ENCODE measurements around the gene SEMA4D. TPM values are rescaled to one million over a fixed set of nuclear protein-coding genes. Genes with fewer than 3 reads are reported as not detected.
A peak's percentile ranks its signal among the peaks of the same experiment; 100 is the strongest.

SEMA4D gene
- total RNA-seq, 2 experiments from 2014 or later: 370 to 391 TPM

DNA sequence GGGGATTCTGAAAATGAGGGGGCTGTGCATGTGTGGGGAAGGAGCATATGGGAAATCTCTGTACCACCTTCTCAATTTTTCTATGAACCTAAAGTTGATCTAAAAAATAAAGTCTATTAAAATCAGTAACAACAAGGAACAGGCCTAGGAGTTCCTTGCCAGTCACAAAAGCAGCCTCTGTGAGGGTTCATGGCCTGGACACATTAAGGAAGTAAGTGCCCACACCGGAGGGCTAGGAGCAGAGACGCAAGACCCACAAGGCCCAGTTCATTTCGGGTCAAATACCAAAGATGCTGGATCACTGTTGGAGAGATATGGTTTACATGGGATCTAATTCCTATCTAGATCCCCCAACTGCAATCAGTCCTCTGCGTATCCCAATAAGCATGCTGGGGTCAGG lies 88.4 kb downstream of the SEMA4D start:
- POLR2A ChIA-PET: interaction anchor here (0.8 to 1.9 kb wide), 3 partner anchors 9 to 54 kb away, joined by 3 to 9 read pairs (median 3); no protein-coding TSS in a partner anchor

DNA sequence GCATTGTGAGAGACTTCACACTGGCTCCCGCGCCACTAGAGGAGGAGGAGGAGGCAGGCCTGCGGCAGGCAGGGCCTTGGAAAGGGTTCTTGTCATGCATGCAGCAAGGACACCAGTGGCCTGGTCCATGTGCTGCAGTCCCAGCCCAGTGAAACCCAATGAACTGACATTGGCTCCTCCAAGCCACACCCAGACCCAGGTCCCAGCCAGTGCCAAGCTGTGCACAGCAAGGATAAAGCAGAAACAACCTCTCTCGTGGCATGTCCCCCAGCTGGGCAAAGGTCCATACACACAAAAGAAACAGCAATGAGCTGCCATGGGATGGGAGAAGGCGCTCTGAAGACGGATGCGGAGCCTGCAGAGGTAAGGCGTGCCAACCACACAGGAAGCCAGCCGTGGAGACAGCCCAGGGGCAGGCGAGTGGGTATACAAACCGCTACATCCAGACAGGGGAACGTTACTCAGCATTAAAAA lies 89.2 kb downstream of the SEMA4D start:
- DNase-seq: peak; percentile 71
- ATAC-seq (ENCODE audit: low read depth): peak; percentile 83
- no peaks in the 10 kb centered on the region for H3K27me3 Mint-ChIP-seq
- POLR2A ChIA-PET: interaction anchor here (0.8 to 1.9 kb wide), 5 partner anchors 10 to 140 kb away, joined by 3 to 9 read pairs (median 3); no protein-coding TSS in a partner anchor
- peaks cover 78% of the 10 kb centered on the region for H3K4me1 Mint-ChIP-seq
- H3K36me3 Mint-ChIP-seq: peaks cover 59% of the 10 kb centered on the region
- H3K9me3 Mint-ChIP-seq: no peaks in the 10 kb centered on the region
- peak overlapping the region; percentile 72 for H3K4me3 Mint-ChIP-seq
- peak overlapping the region; percentile 78 for H3K27ac Mint-ChIP-seq

More for the DNA sequence above, 88.4 kb downstream of the SEMA4D start:
- Mint-ChIP-seq H3K36me3 (peaks cover 55% of the 10 kb centered on the region), H3K4me1 (peaks cover 71% of the 10 kb centered on the region), H3K27me3 (no peaks in the 10 kb centered on the region), H3K9me3 (no peaks in the 10 kb centered on the region), H3K4me3 (peak overlapping the region; percentile 72), H3K27ac (peak overlapping the region; percentile 78)
- ATAC-seq (ENCODE audit: low read depth) (no peak), DNase-seq (no peak)

GRCh38 chr9:89407070-89407469 lies 90.8 kb downstream of the SEMA4D start:
- H3K36me3 Mint-ChIP-seq: peaks cover 57% of the 10 kb centered on the region
- peak overlapping the region; percentile 53 for H3K4me3 Mint-ChIP-seq
- H3K9me3 Mint-ChIP-seq: no peaks in the 10 kb centered on the region
- peak overlapping the region; percentile 70 for H3K27ac Mint-ChIP-seq
- no peaks in the 10 kb centered on the region for H3K27me3 Mint-ChIP-seq
- POLR2A ChIA-PET: no interaction called here
- H3K4me1 Mint-ChIP-seq: peaks cover 75% of the 10 kb centered on the region
- DNase-seq (no peak), ATAC-seq (ENCODE audit: low read depth) (no peak)

DNA sequence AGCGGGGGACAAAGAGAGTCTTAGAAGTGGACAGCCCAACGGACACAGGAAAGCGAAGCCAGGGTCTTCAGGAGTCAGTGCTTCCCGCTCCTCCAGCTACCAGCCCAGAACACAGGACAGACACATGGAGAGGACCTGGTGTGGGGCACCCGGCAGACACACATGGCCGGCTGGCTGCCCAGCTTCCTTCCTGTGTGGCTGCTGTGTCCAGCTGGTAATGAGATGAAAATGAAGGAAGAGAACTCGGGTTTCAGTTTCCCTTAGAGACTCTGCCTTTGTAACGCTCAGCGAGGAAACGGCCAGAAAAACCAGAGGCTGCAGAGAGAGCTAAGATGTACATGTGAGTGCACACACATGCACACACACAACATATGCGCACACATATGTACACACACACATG lies 92.1 kb downstream of the SEMA4D start:
- H3K9me3 Mint-ChIP-seq: no peaks in the 10 kb centered on the region
- H3K36me3 Mint-ChIP-seq: peaks cover 55% of the 10 kb centered on the region
- DNase-seq (no peak), ATAC-seq (ENCODE audit: low read depth) (no peak)
- peaks cover 71% of the 10 kb centered on the region for H3K4me1 Mint-ChIP-seq
- POLR2A ChIA-PET: interaction anchor here (0.7 kb wide), 1 partner anchor 45 kb away, joined by 3 read pairs; no protein-coding TSS in a partner anchor
- H3K27me3 Mint-ChIP-seq: no peaks in the 10 kb centered on the region
- peak overlapping the region; percentile 53 for H3K4me3 Mint-ChIP-seq
- H3K27ac Mint-ChIP-seq: peak overlapping the region; percentile 70

DNA sequence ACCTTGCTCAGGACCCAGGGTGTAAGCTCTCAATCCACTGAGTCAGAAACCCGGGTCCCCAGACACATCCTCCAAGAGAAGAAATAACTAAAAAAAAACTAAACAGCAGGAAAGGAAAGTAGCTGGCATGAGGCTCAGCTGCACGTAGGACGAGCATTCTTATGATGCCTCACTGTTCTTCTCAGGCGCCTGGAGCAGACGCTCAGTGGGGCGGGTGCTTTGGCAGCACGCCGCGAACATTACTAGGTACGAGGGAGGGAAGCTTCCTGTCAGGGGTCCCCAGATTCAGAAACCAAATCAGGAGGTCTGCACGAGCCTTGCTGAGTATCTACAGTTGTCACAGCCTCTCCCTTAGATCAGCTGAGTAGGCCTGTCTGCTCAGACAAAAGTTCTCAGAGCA lies 93.8 kb downstream of the SEMA4D start:
- H3K36me3 Mint-ChIP-seq: peaks cover 61% of the 10 kb centered on the region
- no peak overlapping the region for H3K4me3 Mint-ChIP-seq
- POLR2A ChIA-PET: no interaction called here
- no peak for DNase-seq
- H3K4me1 Mint-ChIP-seq: peaks cover 61% of the 10 kb centered on the region
- no peaks in the 10 kb centered on the region for H3K9me3 Mint-ChIP-seq
- H3K27ac Mint-ChIP-seq: peak overlapping the region; percentile 72
- no peak for ATAC-seq (ENCODE audit: low read depth)
- H3K27me3 Mint-ChIP-seq: no peaks in the 10 kb centered on the region

DNA sequence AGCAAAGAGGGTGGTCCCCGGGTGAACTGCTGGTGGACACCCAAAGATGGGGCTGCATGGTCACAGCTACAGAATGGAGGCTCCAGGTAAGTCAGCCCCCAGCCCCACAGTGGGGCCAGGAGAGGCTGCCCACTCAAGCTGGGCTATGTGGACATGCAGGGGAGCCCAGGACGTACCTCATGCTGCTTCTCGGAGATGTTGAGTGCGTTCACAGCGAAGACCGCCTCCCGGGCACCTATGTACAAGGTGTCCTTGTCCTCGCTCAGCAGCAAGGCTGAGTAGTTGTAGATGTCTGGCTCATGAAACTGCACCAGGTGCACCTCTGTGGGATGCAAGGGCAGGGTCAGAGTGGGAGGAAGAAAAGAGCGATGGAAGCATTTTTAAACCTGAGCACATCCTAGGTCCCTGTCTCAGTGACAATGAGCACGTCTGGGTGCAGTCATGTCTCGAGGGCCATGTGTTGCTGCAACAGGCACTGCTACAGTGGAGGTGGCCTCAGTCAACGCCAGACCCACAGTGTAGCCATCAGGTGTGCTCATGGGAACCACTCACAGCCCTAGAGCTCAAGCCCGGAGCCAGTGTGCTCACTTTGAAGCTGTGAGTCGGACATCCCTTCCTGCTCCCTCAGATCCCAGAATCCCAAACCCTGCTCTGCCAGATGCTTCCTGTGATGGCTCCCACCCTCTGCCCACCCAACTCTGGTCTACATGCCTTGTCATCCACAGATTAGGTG lies 95.1 kb downstream of the SEMA4D start:
- DNase-seq (no peak), ATAC-seq (ENCODE audit: low read depth) (no peak)
- Mint-ChIP-seq H3K4me3 (no peak overlapping the region), H3K27me3 (no peaks in the 10 kb centered on the region), H3K36me3 (peaks cover 59% of the 10 kb centered on the region), H3K4me1 (peaks cover 51% of the 10 kb centered on the region), H3K9me3 (no peaks in the 10 kb centered on the region), H3K27ac (peak overlapping the region; percentile 49)
- POLR2A ChIA-PET: interaction anchor here (1.3 kb wide), 1 partner anchor 21 kb away, joined by 5 read pairs; no protein-coding TSS in a partner anchor

GRCh38 chr9:89400403-89401116 lies 97.4 kb downstream of the SEMA4D start:
- Mint-ChIP-seq H3K9me3 (no peaks in the 10 kb centered on the region), H3K4me1 (peaks cover 33% of the 10 kb centered on the region), H3K27ac (peak overlapping the region; percentile 74), H3K4me3 (no peak overlapping the region), H3K27me3 (no peaks in the 10 kb centered on the region), H3K36me3 (peaks cover 59% of the 10 kb centered on the region)
- no peak for DNase-seq
- ATAC-seq (ENCODE audit: low read depth): no peak
- POLR2A ChIA-PET: no interaction called here

DNA sequence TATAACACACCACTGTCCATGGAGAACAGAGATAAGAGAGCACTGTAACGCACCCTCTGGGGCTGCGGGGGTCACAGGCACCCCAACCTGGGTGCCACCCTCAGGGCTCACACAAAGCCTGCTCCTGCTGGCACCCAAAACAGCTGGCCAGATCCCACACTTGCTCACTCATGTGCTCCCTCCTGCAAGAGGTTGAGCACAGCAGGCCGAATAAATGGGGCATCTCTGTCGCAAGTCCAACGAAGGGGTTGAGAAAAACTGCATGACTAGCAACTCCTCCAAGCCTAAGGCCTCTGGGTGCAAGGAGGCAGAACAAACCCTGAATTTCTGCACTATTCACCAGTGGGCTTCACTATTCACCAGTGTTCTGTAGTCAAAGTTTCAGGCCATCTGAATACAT lies 99.3 kb downstream of the SEMA4D start:
- no peak for DNase-seq
- POLR2A ChIA-PET: no interaction called here
- Mint-ChIP-seq H3K4me3 (no peak overlapping the region), H3K4me1 (peaks cover 23% of the 10 kb centered on the region), H3K27ac (peak overlapping the region; percentile 32), H3K27me3 (no peaks in the 10 kb centered on the region), H3K9me3 (no peaks in the 10 kb centered on the region), H3K36me3 (peaks cover 56% of the 10 kb centered on the region)
- ATAC-seq (ENCODE audit: low read depth): no peak

DNA sequence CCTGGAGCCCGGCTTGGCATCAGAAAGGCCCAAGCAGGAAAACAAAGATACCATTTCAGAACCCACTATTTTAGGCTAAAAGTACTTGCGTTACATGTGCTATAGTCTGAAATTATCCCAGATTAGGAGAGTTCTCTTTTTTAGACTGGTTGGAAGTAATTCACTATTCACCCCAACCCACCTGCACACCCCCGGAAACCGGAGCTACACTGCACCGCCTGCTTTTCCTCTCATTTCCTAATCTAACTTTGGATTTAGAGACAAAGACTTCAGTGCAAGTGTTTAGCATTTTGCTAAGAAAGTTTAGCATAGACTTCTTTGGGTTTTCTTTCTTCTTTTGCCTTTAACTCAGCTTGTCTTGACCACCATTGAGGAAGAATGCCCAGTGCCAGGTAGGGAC lies 100.4 kb downstream of the SEMA4D start:
- H3K4me1 Mint-ChIP-seq: peaks cover 25% of the 10 kb centered on the region
- no peaks in the 10 kb centered on the region for H3K27me3 Mint-ChIP-seq
- H3K4me3 Mint-ChIP-seq: no peak overlapping the region
- ATAC-seq (ENCODE audit: low read depth) (no peak), DNase-seq (no peak)
- no peak overlapping the region for H3K27ac Mint-ChIP-seq
- POLR2A ChIA-PET: no interaction called here
- peaks cover 64% of the 10 kb centered on the region for H3K36me3 Mint-ChIP-seq
- no peaks in the 10 kb centered on the region for H3K9me3 Mint-ChIP-seq

DNA sequence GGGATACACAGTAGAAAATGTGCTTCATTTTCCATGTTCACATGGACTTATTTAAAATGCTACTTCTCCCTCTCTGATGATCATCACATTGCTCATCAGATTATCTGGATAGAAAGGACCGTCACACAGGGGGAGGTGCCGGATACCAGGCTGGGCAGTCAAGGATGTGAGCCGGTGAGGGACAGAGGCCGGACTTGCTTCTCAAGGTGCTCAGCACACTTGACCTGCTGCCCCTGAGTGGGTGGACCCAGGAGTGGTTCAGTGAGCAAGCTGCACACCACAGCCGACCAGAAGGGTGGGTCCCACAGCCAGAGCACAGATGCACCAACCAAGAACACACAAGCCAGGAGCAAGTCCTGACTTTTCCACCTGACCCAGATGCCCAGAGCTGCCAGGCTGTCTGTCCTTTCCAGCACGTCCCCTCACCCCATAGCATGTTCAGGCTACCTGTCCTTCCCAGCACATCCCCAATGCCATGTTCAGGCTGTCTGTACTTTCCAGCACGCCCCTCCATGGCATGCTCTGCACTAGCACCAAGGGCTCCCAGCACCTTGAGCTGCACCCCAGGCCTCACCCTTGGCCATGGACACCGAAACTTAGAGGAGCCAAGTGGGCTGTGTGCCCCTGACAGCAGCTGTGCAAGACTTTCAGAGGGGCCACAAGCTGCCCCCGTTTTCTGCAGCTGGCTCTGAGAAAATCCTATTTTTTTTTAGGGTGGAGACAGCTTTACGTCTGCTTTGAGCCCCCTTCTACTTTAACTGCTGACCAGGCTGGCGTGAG lies 101.8 kb downstream of the SEMA4D start:
- DNase-seq (no peak), ATAC-seq (ENCODE audit: low read depth) (no peak)
- peaks cover 58% of the 10 kb centered on the region for H3K36me3 Mint-ChIP-seq
- H3K27me3 Mint-ChIP-seq: no peaks in the 10 kb centered on the region
- POLR2A ChIA-PET: no interaction called here
- H3K9me3 Mint-ChIP-seq: no peaks in the 10 kb centered on the region
- peaks cover 23% of the 10 kb centered on the region for H3K4me1 Mint-ChIP-seq
- no peak overlapping the region for H3K4me3 Mint-ChIP-seq
- H3K27ac Mint-ChIP-seq: no peak overlapping the region

DNA sequence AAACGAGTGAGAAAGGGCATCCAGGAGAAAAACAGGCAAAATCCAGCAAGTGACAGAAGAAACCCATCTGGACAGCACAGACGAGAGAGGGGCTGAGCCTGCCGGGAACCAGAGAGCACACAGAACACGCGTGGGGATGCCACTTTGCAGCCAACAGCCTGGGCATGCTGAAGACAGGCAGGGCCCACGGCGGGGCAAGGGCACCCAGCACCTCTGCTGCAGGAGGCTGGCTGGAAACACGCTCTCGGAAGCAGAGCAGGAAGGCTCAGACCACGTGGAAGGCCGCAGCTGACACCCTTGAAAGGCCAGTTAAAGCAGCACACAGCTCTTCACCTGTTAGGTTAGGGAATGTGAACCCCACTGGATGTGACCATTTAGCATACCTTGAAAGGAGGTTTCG lies 103.5 kb downstream of the SEMA4D start:
- no peak for ATAC-seq (ENCODE audit: low read depth)
- H3K4me1 Mint-ChIP-seq: peaks cover 23% of the 10 kb centered on the region
- H3K27me3 Mint-ChIP-seq: no peaks in the 10 kb centered on the region
- POLR2A ChIA-PET: no interaction called here
- DNase-seq: no peak
- peaks cover 59% of the 10 kb centered on the region for H3K36me3 Mint-ChIP-seq
- H3K27ac Mint-ChIP-seq: no peak overlapping the region
- H3K9me3 Mint-ChIP-seq: no peaks in the 10 kb centered on the region
- H3K4me3 Mint-ChIP-seq: no peak overlapping the region

DNA sequence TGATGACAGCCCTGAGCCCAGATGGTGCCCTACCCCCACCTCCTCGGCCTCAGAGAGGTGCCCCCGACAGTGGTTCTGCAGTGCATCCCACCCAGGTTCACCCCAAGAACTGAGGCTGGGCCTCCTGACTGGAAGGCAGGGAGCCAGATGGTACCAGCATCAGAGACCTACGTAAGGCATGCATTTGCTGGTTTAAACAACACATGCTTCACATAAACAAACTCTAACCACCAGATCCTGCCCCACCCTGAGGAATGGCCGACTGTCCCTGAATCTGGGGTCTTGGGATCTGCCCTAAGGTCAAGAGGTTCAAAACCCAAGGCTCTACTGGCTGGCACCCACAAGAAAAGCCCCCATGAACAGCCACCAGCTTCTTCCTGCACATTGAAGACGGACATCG lies 106.3 kb downstream of the SEMA4D start:
- DNase-seq (no peak), ATAC-seq (ENCODE audit: low read depth) (no peak)
- Mint-ChIP-seq H3K4me3 (no peak overlapping the region), H3K9me3 (no peaks in the 10 kb centered on the region), H3K4me1 (peaks cover 22% of the 10 kb centered on the region), H3K27me3 (no peaks in the 10 kb centered on the region), H3K36me3 (peaks cover 50% of the 10 kb centered on the region), H3K27ac (no peak overlapping the region)
- POLR2A ChIA-PET: no interaction called here

DNA sequence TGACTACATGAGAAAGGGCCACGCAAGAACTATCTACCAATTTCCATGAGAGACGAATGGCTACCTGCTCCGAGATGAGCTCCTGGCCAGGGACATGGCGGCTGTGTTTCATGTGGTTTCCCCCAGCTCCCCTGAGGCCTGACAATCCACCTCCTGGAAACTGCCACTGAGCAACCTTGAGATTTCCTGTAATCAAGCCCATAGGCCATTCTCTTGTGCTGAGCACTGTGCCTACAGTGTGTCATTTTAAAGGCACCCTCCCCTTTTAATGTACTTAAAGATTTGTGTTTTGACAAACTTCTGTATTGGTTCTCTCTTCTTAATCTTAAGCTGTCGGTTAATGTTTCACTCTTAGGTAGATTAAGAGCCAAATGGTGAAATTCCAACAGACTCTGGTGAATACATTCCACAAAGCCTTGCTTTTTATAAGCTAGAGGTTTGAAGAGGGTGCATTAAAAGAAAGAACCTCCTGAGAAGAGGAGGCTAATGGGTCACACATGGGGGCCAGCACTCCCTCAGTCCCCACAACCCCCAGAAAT lies 107.3 kb downstream of the SEMA4D start:
- DNase-seq: no peak
- Mint-ChIP-seq H3K4me1 (peaks cover 21% of the 10 kb centered on the region), H3K4me3 (no peak overlapping the region), H3K36me3 (peaks cover 47% of the 10 kb centered on the region), H3K9me3 (no peaks in the 10 kb centered on the region), H3K27me3 (no peaks in the 10 kb centered on the region), H3K27ac (peak overlapping the region; percentile 48)
- POLR2A ChIA-PET: interaction anchor here (1.3 kb wide), 1 partner anchor 158 kb away, joined by 3 read pairs; no protein-coding TSS in a partner anchor
- no peak for ATAC-seq (ENCODE audit: low read depth)
